Iris pigment epithelial cell (primary cell): Measurements from ENCODE around the gene C16orf46.

ENCODE experiments used
- DNase-seq: peaks from one replicate; pipeline ENCODE4 v3.0.0-alpha.2; 2011; ENCODE audit warnings: low read depth

Gene C16orf46

DNA sequence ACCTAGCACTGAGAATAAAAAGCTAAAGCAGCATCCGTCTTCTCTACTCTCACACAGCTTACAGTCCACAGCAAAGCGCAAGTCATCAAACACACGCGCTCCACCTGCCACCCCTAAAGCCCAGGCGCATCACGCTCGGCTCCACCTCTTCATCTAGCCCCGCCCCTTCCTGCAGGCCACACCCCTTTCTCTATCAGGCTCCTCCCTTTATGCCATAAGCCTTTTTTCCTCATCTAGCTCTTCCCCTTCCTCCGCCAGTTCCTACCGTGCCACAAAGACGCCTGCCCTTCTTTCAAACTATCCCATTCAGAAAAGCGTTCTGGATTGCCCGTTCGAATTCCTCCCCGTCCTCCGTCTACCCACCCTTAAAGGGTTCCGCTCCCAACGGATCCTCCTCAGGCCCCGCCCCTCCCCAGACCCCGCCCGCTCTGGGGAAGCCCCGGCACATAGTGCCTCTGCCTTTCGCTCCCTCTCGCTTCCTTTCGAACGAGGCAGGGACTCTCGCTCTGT is 417 bp downstream of the C16orf46 start:
- DNase-seq, result peak; percentile 83

DNA sequence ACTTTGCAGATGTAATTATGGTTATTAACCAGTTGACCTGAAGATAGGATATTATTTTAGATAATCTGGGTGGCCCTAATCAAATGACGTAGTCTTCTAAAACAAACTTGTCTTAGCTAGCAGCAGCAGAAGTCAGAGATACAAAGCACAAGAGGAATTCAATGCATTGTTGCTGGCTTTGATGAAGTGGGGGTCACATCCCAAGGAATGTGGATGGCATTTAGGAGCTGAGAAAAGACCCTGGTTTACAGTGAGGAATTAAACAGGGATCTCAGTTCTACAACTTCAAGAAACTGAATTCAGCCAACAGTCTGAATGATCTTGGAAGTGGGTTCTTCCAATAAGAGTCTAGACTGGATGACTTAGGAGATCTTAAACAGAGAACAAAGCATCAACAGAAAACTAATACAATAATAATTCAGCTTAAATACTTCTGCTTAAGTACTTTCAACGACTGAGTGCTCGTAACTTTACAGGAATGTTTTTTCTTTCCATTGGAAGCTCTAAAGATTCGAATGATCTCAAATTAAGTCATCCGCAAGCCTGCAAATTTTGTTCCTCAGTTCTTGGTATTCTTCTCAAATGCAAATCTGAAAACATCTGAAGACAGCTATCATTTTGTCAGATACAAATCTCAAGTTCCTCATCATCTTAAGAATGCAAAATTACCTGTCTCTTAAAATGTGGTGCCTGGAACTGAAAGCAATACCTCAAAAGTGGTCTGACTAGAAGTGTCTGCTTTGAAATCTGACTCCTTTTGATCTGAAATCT is 3.3 kb downstream of the C16orf46 start:
- no peak for DNase-seq

DNA sequence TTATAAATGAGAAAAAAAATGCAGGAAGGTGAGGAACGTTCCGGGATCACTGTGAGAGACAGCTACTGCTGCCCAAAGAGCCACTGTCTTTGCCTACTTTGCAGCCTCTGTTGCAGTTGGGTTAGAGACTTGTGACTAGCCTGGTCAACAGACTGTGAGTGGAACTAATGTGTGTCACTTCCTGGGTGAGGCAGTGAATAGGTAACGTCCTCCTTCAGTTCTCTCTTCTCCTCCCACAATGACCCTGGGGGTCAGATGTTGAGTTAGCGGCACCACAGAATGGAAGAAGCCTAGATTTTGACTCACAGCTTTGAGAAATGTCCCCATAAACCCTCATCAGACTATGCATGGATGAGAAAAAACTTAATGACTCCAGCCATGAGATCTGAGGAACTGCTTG is 5.2 kb downstream of the C16orf46 start:
- DNase-seq, result peak; percentile 67

DNA sequence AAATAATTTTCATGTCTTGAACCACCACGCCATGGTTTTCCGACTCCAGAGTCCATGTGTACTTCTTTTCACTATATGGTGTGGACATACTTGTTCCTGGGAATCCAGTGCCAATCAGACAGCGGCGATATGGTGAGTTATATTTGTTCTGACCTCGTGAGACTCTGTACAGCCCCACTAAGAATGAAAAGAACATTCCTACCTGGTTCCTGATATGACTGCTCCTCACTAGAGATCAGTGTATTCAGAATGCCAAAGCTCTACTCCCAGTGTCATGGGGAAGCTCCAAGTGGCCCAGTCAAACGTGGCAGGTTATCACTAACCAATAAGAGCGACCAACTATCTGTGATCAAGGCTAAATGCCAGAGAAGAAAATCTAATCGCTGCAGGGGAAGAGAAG is 6.1 kb downstream of the C16orf46 start:
- no peak for DNase-seq

DNA sequence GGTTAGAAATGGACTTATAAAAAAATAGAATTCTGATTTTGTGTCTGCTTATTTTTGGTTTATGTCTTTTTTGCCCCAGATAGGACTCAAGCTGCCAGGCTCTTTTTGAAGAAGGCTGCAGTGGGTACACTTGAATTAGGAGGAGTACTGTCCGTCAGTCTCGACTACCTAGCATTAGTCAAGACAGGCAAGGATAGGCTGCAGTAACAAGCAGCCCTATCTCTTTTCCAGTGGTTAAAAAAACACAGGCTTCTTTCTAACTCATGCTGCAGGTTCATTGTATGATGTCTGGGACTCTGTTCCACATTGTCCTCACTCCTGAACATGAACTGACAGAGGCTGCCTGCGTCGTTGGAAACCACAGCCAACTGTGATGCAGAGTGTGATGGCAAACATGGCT is 8.0 kb downstream of the C16orf46 start:
- DNase-seq, result no peak

DNA sequence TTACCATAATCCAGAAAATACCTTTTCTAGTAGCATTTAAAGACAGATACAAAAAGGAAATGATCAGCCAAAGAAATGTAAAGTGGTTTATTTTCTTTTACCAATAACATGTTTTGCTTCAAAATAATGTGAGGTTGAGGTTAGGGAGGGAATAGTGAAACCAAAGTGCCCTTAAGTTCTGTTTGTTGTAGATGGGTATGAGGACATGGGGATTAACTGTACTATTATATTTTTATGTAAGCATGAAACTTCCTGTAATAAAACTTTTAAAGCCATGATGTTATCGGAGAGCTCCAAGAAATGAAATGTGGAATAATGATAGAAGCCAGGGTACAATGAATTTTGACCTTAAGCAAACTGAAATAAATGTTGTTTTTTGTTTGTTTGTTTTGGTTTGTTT is 9.9 kb downstream of the C16orf46 start:
- peak; percentile 85 for DNase-seq

DNA sequence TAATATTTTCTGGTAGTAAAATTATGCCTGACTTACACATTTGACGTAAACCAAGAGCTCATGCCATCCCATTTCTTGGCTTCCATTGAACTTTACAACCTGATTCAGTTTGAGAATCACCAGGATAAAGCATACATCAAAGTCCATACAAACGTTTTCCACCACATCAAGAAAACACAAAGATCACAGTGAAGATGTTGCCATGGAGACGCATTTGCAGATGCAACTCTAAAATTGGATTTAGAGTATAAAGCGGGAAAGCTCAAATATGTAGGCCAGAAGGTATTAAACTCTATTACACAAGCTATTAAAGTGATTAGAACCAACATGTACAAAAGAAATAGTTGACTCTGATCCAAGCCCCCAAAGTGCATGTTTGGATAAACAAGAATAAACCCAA is 10.4 kb downstream of the C16orf46 start:
- DNase-seq, result peak; percentile 48

DNA sequence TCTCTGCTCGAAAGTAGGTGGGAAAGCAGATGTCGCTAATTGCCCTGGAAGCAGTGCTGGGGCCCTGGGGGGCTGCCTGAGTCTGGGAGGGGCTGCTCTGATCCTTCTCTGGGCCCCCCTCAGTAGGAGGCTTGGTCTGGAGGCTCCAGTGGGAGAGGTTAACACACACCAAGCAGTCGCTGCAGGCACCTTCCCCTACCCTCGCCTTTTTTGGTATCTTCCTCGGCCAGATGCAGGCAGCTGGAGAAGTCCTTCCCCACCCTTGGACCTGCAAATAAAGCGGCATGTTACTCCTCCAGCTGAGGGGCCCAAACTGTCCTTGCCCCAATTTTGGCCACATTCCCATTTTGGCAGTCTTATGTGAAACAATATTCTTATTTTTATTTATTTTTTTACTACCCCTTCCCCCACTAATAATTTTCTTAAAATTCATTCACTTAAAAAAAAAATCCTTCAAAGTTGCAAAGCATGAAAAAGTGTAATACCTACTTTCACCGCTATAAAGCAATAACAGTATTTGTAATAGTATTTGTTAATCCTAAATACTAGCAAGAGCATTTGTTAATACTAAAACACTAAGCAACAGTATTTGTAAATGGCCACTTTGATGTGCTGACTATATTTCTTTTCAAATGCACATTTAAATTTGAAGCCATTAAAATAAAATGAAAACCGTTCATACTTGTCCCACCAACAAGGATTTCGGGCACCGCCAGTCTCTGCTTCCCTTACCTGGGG is 15.0 kb downstream of the C16orf46 start:
- no peak for DNase-seq

DNA sequence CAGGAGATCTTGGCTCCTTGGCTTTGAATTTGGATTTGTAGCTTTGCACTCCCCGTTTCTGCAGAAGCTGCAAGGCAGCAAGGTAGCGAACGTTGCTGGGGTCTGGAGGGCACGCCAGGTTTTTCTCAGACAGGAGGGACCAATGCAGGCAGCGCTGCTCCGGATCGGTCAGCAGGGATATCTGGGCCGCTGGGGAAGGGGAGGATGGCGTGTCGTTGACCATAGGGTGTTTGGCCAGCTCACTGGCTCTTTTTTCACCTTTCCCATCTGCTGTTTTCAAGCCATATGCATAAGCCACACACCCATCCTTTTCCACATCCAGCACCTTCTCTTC is 15.8 kb downstream of the C16orf46 start:
- DNase-seq, result no peak

DNA sequence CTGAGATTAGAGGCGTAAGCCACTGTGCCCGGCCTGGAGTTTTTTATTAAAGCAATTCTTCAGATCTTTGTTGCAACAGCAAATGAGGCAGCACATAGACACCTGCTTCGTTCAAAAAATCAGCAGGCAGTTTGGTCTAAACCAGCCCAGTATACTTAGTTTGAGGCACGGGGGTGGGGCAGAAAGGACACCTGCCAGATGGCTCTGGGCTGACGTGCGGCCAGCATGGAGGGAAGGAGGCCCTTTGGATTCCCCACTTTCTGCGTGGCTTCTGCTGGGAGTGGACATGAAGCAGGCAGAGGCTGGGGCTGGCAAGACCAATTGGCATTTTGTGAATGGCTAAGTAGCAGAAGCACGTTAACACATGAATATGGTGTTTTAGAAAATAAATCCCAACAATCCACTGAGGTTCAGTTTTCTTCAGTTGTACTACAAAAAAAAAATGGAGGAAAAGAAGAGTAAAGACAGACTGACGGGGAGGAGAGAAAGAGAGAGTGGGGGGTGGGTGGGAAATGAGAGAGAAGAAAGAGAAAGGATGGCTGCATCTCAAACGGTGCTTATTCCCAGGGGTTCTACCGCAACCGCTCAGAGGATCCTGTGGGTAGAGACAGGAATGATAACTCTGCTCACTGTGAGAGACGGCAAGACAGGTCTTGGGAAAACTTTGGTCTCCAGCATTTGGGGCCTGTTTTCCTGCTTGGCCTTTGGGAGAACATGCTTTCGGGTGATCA is 16.3 kb downstream of the C16orf46 start:
- DNase-seq, result no peak

DNA sequence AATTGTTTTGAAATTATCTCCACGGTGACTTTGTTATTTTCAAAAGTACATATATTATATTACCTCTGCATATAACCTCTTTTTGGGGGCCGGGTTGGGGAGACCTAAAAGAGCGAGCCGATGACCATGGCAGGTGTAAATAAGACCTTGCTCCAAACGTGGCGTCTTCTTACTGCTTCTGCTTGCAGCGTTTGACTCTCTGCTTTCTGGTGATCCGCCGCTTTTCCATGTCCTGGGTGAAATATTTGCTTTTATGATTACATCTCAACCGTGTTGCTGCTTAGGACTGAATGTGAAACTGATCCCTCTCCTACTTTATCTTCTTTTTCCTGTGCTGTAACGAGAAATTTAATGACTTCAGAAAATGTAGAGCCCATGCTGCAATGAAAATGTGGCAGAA is 23.3 kb downstream of the C16orf46 start:
- DNase-seq, result no peak

DNA sequence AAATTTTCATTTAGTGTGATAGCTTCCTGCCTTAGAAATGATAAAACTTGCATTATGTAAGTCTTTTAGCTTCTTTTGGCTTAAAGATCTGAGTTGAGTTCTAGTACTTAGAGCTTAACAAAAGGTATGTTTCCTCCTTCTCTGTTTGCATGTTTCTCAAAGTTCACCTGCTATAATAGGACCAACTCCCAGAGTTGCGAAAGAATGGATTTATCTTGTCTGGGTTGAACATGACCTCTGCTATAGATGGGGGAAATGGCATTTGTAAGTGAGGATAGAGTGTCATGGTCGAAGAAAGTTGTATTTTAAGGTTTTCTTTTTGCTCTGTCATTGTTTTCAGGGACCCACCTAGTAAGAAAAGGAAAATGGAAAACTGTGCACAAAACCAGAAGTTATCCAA is 34.2 kb downstream of the C16orf46 start:
- no peak for DNase-seq

DNA sequence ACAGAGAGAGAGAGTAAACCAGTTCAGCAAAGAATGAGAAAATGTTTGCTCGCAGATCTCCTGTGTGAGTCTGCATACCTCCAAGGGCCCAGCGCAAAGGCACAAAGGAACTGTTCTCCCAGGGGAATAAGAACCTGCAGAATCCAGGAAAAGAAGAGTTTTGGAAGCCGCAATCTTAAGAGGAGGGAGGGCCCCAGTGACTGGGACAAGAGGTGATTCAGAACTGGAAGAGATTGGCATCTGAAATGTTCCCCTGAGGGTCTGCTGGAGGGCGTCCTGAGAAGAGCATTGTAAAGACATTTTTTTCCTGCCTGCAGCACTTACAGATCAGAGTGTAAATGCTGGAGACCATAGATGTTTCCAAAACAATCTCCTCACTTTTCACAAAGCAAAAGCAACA is 35.3 kb downstream of the C16orf46 start:
- no peak for DNase-seq

DNA sequence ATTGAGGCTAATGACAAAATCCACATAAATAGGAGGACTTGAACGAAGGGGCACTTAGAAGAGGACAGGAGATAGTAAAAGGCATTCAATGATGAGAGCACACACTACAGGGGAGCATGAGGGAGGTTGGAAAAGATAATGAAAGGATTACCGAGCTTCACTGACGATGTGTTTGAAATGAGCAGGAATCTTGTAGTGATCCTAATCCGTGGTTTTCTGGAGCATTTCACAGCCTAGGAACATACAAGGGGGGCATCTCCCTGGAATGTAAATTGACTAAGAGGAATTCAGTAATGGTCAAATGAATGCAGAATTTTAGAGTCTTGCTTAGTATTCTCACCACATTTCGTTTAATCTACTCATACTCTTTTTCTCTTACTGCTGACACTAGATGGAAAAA is 36.2 kb downstream of the C16orf46 start:
- no peak for DNase-seq

DNA sequence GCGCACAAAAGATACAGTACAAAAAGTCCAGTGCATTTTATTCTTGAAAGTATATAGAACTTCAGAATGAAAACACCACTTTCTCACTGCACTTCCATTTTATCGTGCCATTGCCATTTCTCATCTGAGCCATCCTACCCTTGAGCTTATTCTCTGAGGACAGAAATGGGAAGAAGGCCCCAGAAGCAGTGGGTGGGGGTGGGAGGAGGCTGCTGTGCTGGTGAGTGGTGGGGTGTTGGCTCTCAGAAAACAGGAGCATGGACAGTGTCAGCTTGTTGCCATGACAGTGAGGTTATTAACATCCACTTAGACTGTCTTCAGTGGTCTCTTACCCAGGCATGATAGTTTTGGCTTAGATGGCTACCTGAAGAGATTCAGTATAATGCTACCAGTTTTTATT is 36.9 kb downstream of the C16orf46 start:
- no peak for DNase-seq

DNA sequence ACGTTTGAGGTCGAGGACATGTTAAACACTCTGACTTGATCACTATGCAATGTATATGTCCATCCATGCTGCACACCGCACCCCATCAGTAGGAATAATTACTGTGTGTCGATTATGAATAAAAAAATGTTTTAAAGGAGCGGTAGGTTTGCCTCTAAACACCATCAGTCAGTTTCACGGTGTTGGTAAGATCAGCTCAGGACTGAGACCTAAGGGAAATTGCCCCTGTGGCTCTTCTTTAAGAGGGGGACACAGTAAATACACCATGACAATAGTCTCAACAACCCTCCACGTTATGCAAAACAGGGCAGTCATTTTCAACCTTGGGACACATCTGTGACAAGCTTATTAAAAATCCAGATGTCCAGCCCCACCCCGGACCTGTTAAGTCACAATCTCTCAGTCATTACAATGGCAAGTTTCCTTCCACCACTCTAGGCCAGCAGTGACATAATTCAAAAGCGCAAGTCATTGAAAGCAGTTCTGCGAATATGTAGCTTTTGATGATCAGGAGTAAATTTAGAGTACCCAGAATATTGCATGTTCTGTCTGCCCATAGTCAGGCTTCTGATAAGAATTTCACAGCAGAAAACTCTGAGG is 40.2 kb downstream of the C16orf46 start:
- peak; percentile 3 for DNase-seq

DNA sequence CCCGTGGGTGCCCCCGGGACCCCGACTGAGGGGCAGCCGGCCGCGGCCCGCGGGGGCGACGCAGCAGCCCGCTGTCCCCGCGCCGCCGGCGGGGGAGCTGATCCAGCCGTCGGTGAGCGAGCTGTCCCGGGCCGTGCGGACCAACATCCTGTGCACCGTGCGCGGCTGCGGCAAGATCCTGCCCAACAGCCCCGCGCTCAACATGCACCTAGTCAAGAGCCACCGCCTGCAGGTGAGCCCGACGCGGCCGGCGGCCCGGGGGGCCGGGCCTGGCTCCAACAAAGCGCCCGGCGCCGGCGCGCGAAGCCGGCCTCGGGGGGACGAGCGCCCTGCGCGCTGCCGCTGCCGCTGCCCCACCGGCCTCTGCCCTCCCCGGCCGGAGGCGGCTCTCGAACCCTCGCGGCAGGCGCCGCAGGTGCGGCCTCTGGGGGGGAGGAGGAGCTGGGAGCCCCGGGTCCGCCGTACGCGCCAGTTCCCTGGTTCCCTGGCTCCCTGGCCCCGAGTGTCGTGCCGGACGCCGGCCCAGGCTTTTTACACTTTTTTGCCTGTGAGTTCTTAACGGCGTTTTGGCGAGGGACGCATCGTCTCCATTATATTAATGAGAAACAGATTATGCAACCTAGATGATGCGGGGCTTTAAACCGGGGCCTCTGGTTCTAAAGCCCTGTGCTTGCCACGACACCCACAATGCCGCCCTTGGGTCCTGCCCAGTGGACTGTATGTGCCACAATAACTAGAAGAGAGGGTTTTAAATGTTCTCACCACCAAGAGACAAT is 40.9 kb downstream of the C16orf46 start:
- peak; percentile 32 for DNase-seq

DNA sequence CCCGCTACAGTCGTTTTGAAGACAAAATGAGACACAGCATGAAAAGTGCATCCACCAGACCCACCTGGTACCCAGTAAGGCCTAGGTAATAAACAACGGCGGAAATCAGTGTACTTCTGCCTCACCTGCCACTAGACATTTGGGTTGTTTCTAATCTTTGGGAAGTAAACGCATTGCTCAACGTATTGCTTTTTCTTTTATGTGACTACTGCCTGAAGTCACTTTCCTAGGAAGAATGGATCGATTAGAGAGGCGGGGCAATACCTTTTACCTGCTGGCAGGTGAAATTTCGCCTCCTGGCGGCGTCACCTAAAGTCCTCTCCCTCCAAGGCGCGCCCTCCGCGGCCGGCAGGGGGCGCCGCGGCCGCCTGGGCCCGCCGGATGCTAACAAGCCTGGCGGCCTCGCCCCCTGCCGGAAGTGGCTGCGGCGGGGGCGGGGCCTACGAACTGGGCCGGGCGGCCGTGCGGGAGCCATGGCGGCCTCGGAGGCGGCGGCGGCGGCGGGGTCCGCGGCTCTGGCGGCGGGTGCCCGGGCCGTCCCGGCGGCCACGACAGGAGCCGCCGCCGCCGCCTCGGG is 41.6 kb downstream of the C16orf46 start, which contains the start of gene ATMIN:
Gene ATMIN, plus strand, starts transcription at position 445 of the 577 bp plus-strand sequence. Its CDS starts 29 bp downstream, at position 474.
- peak; percentile 77 for DNase-seq

DNA sequence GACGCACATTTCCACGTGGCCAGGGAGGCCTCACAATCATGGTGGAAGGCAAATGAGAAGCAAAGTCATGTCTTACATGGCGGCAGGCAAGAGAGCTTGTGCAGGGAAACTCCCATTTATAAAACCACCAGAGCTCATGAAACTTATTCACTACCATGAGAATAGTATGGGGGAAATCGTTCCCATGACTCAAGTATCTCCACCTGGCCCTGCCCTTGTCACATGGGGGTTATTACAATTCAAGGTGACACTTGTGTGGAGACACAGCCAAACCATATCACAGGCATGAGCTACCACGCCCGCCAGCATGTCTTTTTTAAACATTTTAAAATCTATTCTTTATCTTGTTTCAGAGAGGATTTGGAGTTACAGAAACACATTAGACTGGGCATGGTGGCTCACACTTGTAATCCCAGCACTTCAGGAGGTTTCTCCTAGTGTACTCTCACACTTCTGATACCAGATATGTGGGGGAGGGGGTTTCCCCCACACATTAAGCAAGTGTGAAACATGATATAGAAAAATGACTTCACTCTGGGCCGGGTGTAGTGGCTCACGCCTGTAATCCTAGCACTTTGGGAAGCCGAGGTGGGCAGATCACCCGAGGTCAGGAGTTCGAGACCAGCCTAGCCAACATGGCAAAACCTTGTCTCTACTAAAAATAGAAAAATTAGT is 47.0 kb downstream of the C16orf46 start:
- DNase-seq, result no peak

DNA sequence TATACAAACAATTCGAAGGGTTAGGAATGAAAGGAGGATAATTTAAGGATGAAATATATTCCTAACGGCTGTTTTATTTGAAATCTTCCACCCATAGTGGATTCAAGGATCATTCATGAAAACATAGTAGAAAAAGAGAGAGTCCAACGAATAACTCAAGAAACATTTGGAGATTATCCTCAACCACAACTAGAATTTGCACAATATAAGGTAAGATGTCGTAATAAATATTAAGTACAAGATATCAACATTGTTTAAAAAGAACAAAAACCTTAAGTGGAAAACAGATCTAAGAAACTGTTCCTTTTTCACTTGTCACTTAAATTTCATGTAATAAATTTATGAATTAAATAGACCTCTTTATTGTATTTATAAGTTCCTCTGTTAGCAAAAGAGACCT is 50.6 kb downstream of the C16orf46 start:
- DNase-seq, result no peak

DNA sequence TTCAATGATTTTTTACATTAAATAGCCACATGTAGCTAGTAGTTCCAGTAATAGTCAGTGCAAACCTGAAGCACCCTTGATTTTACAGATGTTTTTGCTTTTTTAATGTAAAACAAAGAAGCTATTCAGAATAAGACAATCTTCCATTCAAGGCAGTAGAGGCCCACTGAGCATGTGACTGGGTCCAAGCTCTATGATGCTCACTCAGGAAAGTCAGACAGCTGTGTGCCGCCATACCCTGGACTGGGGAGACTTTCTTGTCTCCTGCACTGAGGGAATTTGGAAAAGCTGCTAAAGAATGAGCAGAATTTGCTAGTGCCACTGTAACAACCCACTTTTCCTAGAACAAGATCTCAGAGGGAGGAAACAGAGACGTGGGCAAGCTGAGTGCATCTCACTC is 58.5 kb downstream of the C16orf46 start:
- no peak for DNase-seq
